HepG2 (cell line): ENCODE results near the gene NUF2. TPM values are rescaled to one million over a fixed set of nuclear protein-coding genes. Genes with fewer than 3 reads are reported as not detected.
"Not testable (repeated sequence)": the region's sequence is repeated elsewhere in the genome, so short reads cannot be mapped to it uniquely, and the experiment has no call there.

Source experiments
- ATAC-seq: fragments of 200-7000 bp; cut with Tn5 transposase; 3 replicates; pipeline ENCODE4 v1.9.1; 2020; ENCODE audit warnings: mild to moderate bottlenecking, moderate library complexity
- BruUV-seq: library from RNA; stranded (reverse); fragments of 400-500 nt; replicated peaks from 2 replicates; lab custom pipeline; 2021; lab: Mats Ljungman, UMichigan
- CTCF ChIA-PET: fragments of 300-600 bp; formaldehyde crosslinking; extraction: SDS; loops from one replicate; lab custom pipeline; 2021; ENCODE audit warnings: low total read pairs, inconsistent platforms, low intra/inter-chr PET ratio; lab: Yijun Ruan, JAX
- POLR2A ChIA-PET: fragments of 350-600 bp; sonication (Branson Sonifier 250); formaldehyde crosslinking; loops from one replicate; lab custom pipeline; 2020; ENCODE audit warnings: antibody characterized with exemption, inconsistent platforms; lab: Yijun Ruan, JAX
- DNase-seq: peaks from one replicate; pipeline ENCODE4 v3.0.0-alpha.2; 2015; ENCODE audit warnings: low spot score
- FAIRE-seq: peaks from 3 replicates; lab custom pipeline; 2011; peaks lifted over from hg19 to GRCh38; lab: Jason Lieb, UNC
- H2AFZ ChIP-seq: one replicate; pipeline ENCODE4 v1.6.1; 2011; ENCODE audit warnings: low read length, inconsistent platforms
- H3K27ac ChIP-seq: fragments of 300-600 bp; 3 replicates; pipeline ENCODE4 v1.8.0; 2011; ENCODE audit warnings: mixed run types, mild to moderate bottlenecking, mixed read lengths, low read length, inconsistent platforms; ENCODE audit not compliant: insufficient read depth; ENCODE audit errors: extremely low read length
- H3K27me3 ChIP-seq, 2 experiments: fragments of 200-600 bp in 1 of 2; 2 replicates in 1 of 2; 3 replicates in 1 of 2; pipeline versions ENCODE4 v1.6.0 to v1.8.0; 2011; ENCODE audit warnings: low read length in 2 of 2, mild to moderate bottlenecking in 2 of 2, moderate library complexity in 2 of 2, inconsistent platforms in 1 of 2; ENCODE audit not compliant: insufficient read depth in 2 of 2, control insufficient read depth in 1 of 2
- H3K36me3 ChIP-seq, 2 experiments: fragments of 200-600 bp in 1 of 2; replicated peaks in 1 of 2; 2 replicates in 1 of 2; 3 replicates in 1 of 2; pipeline versions ENCODE4 v1.5.1 to v1.8.0; 2011; ENCODE audit warnings: low read length in 2 of 2, inconsistent platforms in 1 of 2; ENCODE audit not compliant: insufficient read depth in 2 of 2, control insufficient read depth in 1 of 2
- H3K4me1 ChIP-seq: 2 replicates; pipeline ENCODE4 v1.5.1; 2012; ENCODE audit warnings: low read length, inconsistent platforms; ENCODE audit not compliant: insufficient read depth
- H3K4me2 ChIP-seq: 2 replicates; pipeline ENCODE4 v1.6.0; 2011; ENCODE audit warnings: low read depth, low read length, inconsistent platforms
- H3K4me3 ChIP-seq, 3 experiments: fragments of 200-600 bp in 1 of 3; sonication (generic), shearing (Covaris generic) in 1 of 3; replicated peaks in 1 of 3; 2 replicates each; pipeline ENCODE4 v1.5.1; 2011 to 2016; ENCODE audit warnings: low read length in 3 of 3, inconsistent platforms in 2 of 3, low read depth in 2 of 3, mild to moderate bottlenecking in 2 of 3, control low read depth in 1 of 3, mixed read lengths in 1 of 3; ENCODE audit not compliant: insufficient read depth in 1 of 3
- H3K79me2 ChIP-seq: one replicate; pipeline ENCODE4 v1.6.1; 2011; ENCODE audit warnings: low read length, inconsistent platforms; ENCODE audit not compliant: insufficient read depth
- H3K9ac ChIP-seq: 2 replicates; pipeline ENCODE4 v1.6.0; 2011; ENCODE audit warnings: mild to moderate bottlenecking, low read depth, low read length, inconsistent platforms; ENCODE audit not compliant: insufficient read depth
- H3K9me3 ChIP-seq: 2 replicates; pipeline ENCODE4 v1.5.1; 2012; ENCODE audit warnings: mild to moderate bottlenecking, low read length
- H4K20me1 ChIP-seq: 2 replicates; pipeline ENCODE4 v1.6.0; 2011; ENCODE audit warnings: inconsistent platforms, mild to moderate bottlenecking, low read length, moderate library complexity; ENCODE audit not compliant: insufficient read depth
- NR3C1 ChIP-seq: sonication (generic); formaldehyde crosslinking; IDR thresholded peaks from 2 replicates; pipeline ENCODE4 v1.4.0; 2020; ENCODE audit warnings: missing genetic modification reagents
- SOX5 ChIP-seq: IDR thresholded peaks from 2 replicates; pipeline ENCODE4 v1.6.1; 2016; ENCODE audit warnings: borderline replicate concordance
- SOX6 ChIP-seq, 2 experiments: fragments of 450-650 bp in 1 of 2; sonication (generic) in 1 of 2; formaldehyde crosslinking in 1 of 2; IDR thresholded peaks; 2 replicates each; pipeline versions ENCODE4 v1.4.0 to v1.6.1; 2017 to 2020; ENCODE audit warnings: antibody characterized with exemption in 1 of 2, mild to moderate bottlenecking in 1 of 2, missing genetic modification reagents in 1 of 2
- ZNF263 ChIP-seq: sonication (generic); formaldehyde crosslinking; IDR thresholded peaks from 2 replicates; pipeline ENCODE4 v1.4.0; 2020; ENCODE audit warnings: missing genetic modification reagents
- WGBS: methylation state at CpG from one replicate; pipeline ENCODE4 v1.1.6; 2017; ENCODE audit warnings: low lambda C conversion rate; 5-methylcytosine and 5-hydroxymethylcytosine counted together
- in situ Hi-C: cut with HindIII; loops from 2 replicates; pipeline ENCODE4 v1.10.0; 2017; ENCODE audit warnings: low pct_unique_long_range_greater_than_20kb; ENCODE audit not compliant: extremely low pct_ligation_motif_present
- intact Hi-C: fragments of 100-400 bp; cut with micrococcal nuclease; formaldehyde crosslinking; loops from one replicate; pipeline ENCODE4 v1.10.0; 2022; ENCODE audit not compliant: unreplicated experiment
- polyA plus RNA-seq, 8 experiments: library from polyadenylated mRNA; depleted of rRNA in 3 of 8; stranded (reverse) in 7 of 8; unstranded in 1 of 8; fragments of >200 nt; fragmentation: Illumina TruSeq in 4 of 8; extraction: Trizol in 4 of 8; gene quantifications; 2 replicates each; pipeline versions ENCODE4 v1.2.1 to v1.2.3, GENCODE V29; 2011 to 2016; ENCODE audit warnings: low read depth in 4 of 8, missing spikeins in 1 of 8, mixed read lengths in 1 of 8; ENCODE audit not compliant: insufficient read depth in 1 of 8
- total RNA-seq, 5 experiments: library from RNA; depleted of rRNA; stranded (reverse); fragments of >200 nt; fragmentation: Illumina TruSeq; extraction: Trizol; gene quantifications; 2 replicates each; pipeline ENCODE4 v1.2.3, GENCODE V29; 2016; ENCODE audit warnings: low read depth in 1 of 5

The NUF2 gene
- total and polyA plus RNA-seq, 2 of the 13 experiments (the other 11 are each of a cell fraction or from before 2014, with no cell fraction given), result 26.0 to 39.4 TPM

DNA sequence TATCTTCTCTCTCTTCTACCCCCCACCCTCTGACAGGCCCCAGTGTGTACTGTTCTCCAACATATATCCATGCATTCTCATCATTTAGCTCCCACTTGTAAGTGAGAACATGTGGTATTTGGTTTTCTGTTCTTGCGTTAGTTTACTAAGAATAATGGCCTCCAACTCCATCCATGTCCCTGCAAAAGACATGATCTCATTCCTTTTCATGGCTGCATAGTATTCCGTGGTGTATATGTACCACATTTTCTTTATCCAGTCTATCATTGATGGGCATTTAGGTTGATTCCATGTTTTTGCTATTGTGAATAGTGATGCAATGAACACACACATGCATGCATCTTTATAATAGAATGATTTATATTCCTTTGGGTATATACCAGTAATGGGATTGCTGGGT is 29.6 kb upstream of the NUF2 start:
- CTCF ChIA-PET, H3K4me2 ChIP-seq, H4K20me1 ChIP-seq, H3K79me2 ChIP-seq, H3K9me3 ChIP-seq, H3K27me3 ChIP-seq, DNase-seq, POLR2A ChIA-PET, FAIRE-seq, H3K27ac ChIP-seq, in situ Hi-C loops, H3K4me1 ChIP-seq, BruUV-seq, H2AFZ ChIP-seq, H3K9ac ChIP-seq, H3K36me3 ChIP-seq, H3K4me3 ChIP-seq, ATAC-seq, intact Hi-C loops: not testable (repeated sequence)
- WGBS, result 94% methylated on average over 2 of the region's 2 CpGs

DNA sequence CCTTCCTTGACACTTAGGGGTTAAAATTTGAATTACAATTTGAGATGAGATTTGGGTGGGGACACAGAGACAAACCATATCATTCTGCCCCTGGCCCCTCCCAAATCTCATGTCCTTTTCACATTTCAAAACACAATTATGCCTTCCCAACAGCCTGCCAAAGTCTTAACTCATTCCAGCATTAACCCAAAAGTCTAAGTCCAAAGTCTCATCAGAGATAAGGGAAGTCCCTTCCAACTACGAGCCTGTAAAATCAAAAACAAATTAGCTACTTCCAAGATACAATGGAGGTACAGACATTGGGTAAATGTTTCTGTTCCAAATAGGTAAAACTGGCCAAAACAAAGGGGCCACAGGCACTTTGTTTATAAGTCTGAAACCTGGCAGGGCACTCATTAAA is 28.3 kb upstream of the NUF2 start:
- H3K4me1 ChIP-seq, H3K27me3 ChIP-seq, ATAC-seq, H4K20me1 ChIP-seq, FAIRE-seq, DNase-seq, H3K4me3 ChIP-seq, CTCF ChIA-PET, H3K27ac ChIP-seq, POLR2A ChIA-PET, in situ Hi-C loops, H3K4me2 ChIP-seq, H2AFZ ChIP-seq, H3K79me2 ChIP-seq, BruUV-seq, H3K9ac ChIP-seq, H3K36me3 ChIP-seq, intact Hi-C loops, H3K9me3 ChIP-seq: not testable (repeated sequence)
- 62% methylated on average over 1 of the region's 1 CpG for WGBS

DNA sequence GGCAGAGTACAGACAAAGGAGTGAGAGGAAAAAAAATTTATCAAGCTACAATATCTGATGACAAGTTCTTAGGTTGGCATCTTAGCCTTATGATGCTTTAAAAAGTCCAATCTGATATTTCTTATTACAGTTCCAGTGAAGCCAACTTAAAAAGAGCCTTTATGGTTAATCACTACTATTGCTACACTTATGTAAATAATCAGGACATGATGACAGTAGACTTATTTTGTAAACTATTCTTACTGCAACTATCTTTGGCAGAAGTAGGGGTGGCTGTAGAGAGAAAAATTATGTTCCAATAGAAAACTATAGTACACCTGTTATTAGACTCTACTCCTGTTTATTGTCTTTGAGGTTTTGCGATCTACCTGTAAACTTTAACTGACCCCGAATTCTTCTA is 25.8 kb upstream of the NUF2 start:
- no peak for DNase-seq
- no peaks in the 10 kb centered on the region for H3K79me2 ChIP-seq
- TF ChIP-seq NR3C1 (no peak), SOX6 (IDR thresholded peaks at IDR 0.05) (no peak), SOX6 (CRISPR knock-in tag; IDR thresholded peaks at IDR 0.05) (no peak), SOX5 (CRISPR knock-in tag) (no peak), ZNF263 (no peak)
- no peaks in the 10 kb centered on the region for H3K36me3 ChIP-seq
- no peaks in the 10 kb centered on the region for H3K4me1 ChIP-seq
- WGBS, result 94% methylated on average over 2 of the region's 2 CpGs
- BruUV-seq, result no TSS peak
- ATAC-seq, result no peak
- H3K9me3 ChIP-seq, result no peaks in the 10 kb centered on the region
- no peaks in the 10 kb centered on the region for H4K20me1 ChIP-seq
- no peaks in the 10 kb centered on the region; a peak in 1 of 5 replicates for H3K27me3 ChIP-seq
- FAIRE-seq, result no peak
- ChIA-PET POLR2A (no interaction called here), CTCF (no interaction called here)
- intact Hi-C loops (no loop called here), in situ Hi-C loops (no loop called here)
- no peak overlapping the region for H2AFZ ChIP-seq
- no peak overlapping the region for H3K9ac ChIP-seq
- no peak overlapping the region for H3K27ac ChIP-seq
- H3K4me3 ChIP-seq, result no peak overlapping the region
- H3K4me2 ChIP-seq, result no peak overlapping the region
